Left ventricle myocardium inferior (tissue), 1 donor: ENCODE results near the gene ITGA6. TPM values are rescaled to one million over a fixed set of nuclear protein-coding genes. Genes with fewer than 3 reads are reported as not detected.
A peak's percentile ranks its signal among the peaks of the same experiment; 100 is the strongest.

Experiments used
- DNase-seq: peaks from one replicate; pipeline ENCODE4 v3.0.0-alpha.2; 2020
- H3K27ac ChIP-seq: fragments of 200-600 bp; replicated peaks from 2 replicates; pipeline ENCODE4 v1.8.0; 2021
- H3K27me3 ChIP-seq: fragments of 200-600 bp; 2 replicates; pipeline ENCODE4 v1.8.0; 2021; ENCODE audit warnings: low read depth
- H3K36me3 ChIP-seq: fragments of 200-600 bp; 2 replicates; pipeline ENCODE4 v1.8.0; 2021
- H3K4me1 ChIP-seq: fragments of 200-600 bp; 2 replicates; pipeline ENCODE4 v1.8.0; 2021
- H3K4me3 ChIP-seq: fragments of 200-600 bp; 2 replicates; pipeline ENCODE4 v1.8.0; 2021; ENCODE audit warnings: mild to moderate bottlenecking, moderate library complexity
- H3K9me3 ChIP-seq: fragments of 200-600 bp; replicated peaks from 2 replicates; pipeline ENCODE4 v1.8.0; 2021
- CTCF ChIP-seq: fragments of 200-600 bp; IDR thresholded peaks from 2 replicates; pipeline ENCODE4 v1.8.0; 2021; ENCODE audit warnings: antibody characterized with exemption, mild to moderate bottlenecking, borderline replicate concordance
- intact Hi-C: fragments of 100-400 bp; cut with micrococcal nuclease; formaldehyde crosslinking; loops from one replicate; pipeline ENCODE4 v1.11.0; 2022
- total RNA-seq: library from RNA; stranded (reverse); fragmentation: NEBNext Ultra II Directional; extraction: Animal tissue kit (Norgen Biotek cat#: 25700); gene quantifications from one replicate; pipeline ENCODE4 v1.2.1, GENCODE V29; 2021
- donor health status: DM: no; HTN: yes; CAD: no; lungs with severe emphysema.

The ITGA6 gene
- total RNA-seq, 1 donor from 2014 or later: 42.0 TPM

GRCh38 chr2:172394002-172394401 lies 33.4 kb upstream of the ITGA6 start:
- no peak for DNase-seq
- H3K27ac ChIP-seq: peak overlapping the region; percentile 46
- no peaks in the 10 kb centered on the region for H3K9me3 ChIP-seq
- H3K4me1 ChIP-seq: peaks cover 52% of the 10 kb centered on the region
- no peaks in the 10 kb centered on the region for H3K27me3 ChIP-seq
- no peak for TF ChIP-seq CTCF
- H3K4me3 ChIP-seq: no peak overlapping the region
- intact Hi-C loops: no loop called here
- no peaks in the 10 kb centered on the region for H3K36me3 ChIP-seq

GRCh38 chr2:172395503-172395902 lies 31.9 kb upstream of the ITGA6 start:
- H3K4me1 ChIP-seq: peaks cover 50% of the 10 kb centered on the region
- intact Hi-C loops: no loop called here
- no peak overlapping the region for H3K27ac ChIP-seq
- H3K9me3 ChIP-seq: no peaks in the 10 kb centered on the region
- H3K27me3 ChIP-seq: no peaks in the 10 kb centered on the region
- no peak for DNase-seq
- no peaks in the 10 kb centered on the region for H3K36me3 ChIP-seq
- no peak overlapping the region for H3K4me3 ChIP-seq
- TF ChIP-seq CTCF: no peak

GRCh38 chr2:172397148-172397834 lies 30.1 kb upstream of the ITGA6 start:
- no peaks in the 10 kb centered on the region for H3K9me3 ChIP-seq
- H3K27ac ChIP-seq: peak overlapping the region; percentile 46
- H3K27me3 ChIP-seq: no peaks in the 10 kb centered on the region
- no peak for DNase-seq
- no peak overlapping the region for H3K4me3 ChIP-seq
- TF ChIP-seq CTCF: no peak
- intact Hi-C loops: no loop called here
- peaks cover 52% of the 10 kb centered on the region for H3K4me1 ChIP-seq
- no peaks in the 10 kb centered on the region for H3K36me3 ChIP-seq

GRCh38 chr2:172398440-172398839 lies 28.9 kb upstream of the ITGA6 start:
- peak overlapping the region; percentile 46 for H3K27ac ChIP-seq
- no peak overlapping the region for H3K4me3 ChIP-seq
- H3K9me3 ChIP-seq: no peaks in the 10 kb centered on the region
- H3K36me3 ChIP-seq: no peaks in the 10 kb centered on the region
- DNase-seq: no peak
- TF ChIP-seq CTCF: peak; percentile 46
- no peaks in the 10 kb centered on the region for H3K27me3 ChIP-seq
- intact Hi-C loops: no loop called here
- peaks cover 58% of the 10 kb centered on the region for H3K4me1 ChIP-seq

- Histone ChIP-seq H3K4me3 (no peak overlapping the region), H3K9me3 (no peaks in the 10 kb centered on the region), H3K27ac (no peak overlapping the region), H3K27me3 (no peaks in the 10 kb centered on the region), H3K36me3 (no peaks in the 10 kb centered on the region), H3K4me1 (peaks cover 56% of the 10 kb centered on the region)
- DNase-seq: no peak
- intact Hi-C loops: no loop called here
- no peak for TF ChIP-seq CTCF
These were observed 27.6 kb upstream of the ITGA6 start for GRCh38 chr2:172399765-172400164.
